ENCODE measurements around the gene GEMIN4.

The GEMIN4 gene

DNA sequence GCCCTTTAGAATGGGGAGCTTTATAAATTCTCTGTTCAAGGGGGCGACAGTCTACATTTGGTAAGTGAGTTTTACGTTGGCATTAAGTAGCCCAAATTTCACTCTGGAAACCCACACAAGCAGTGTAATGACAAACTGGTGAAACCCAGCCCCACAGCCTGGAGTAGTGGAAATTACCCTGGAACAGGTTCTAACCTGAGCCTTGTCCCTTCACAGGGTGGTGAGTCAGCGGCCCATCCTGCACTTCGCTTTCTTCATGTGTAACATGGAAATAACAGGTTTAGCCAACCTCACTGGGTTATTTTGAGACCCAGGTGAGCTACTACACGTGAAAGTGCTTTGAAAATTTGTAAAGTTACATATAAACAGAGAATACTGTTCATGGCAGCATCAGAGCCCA is 23.2 kb downstream of the GEMIN4 start:
- Histone ChIP-seq H3K18ac (ENCODE audit: low read length) (no peak overlapping the region), H3K23ac (ENCODE audit: low read depth, low read length, poor library complexity) (no peak overlapping the region), H3K79me1 (ENCODE audit: low read depth, low read length) (peaks cover 2% of the 10 kb centered on the region), H3K4me2 (ENCODE audit: insufficient read depth, low read length, poor library complexity, severe bottlenecking) (no peak overlapping the region), H2AFZ (ENCODE audit: low read length) (no peak overlapping the region), H2AK5ac (ENCODE audit: low read depth, low read length) (no peak overlapping the region), H3K36me3 (replicated peaks in 1 of 2; ENCODE audit: control insufficient read depth in 2 of 2, insufficient read depth in 2 of 2, low read length in 2 of 2) (peaks cover 4 to 15% of the 10 kb centered on the region in 2 donors), H3K27ac (replicated peaks; ENCODE audit: low read length) (no peak overlapping the region), H3K4ac (ENCODE audit: low read length) (no peak overlapping the region), H4K8ac (ENCODE audit: low read depth, low read length) (no peak overlapping the region), H3K9me3 (replicated peaks in 1 of 2; ENCODE audit: control insufficient read depth in 2 of 2, insufficient read depth in 1 of 2, low read depth in 1 of 2, low read length in 2 of 2) (no peaks in the 10 kb centered on the region), H2BK12ac (ENCODE audit: low read length) (no peak overlapping the region), H3K4me1 (ENCODE audit: control insufficient read depth in 2 of 2, insufficient read depth in 1 of 2, low read depth in 1 of 2, low read length in 2 of 2) (peaks cover 6 to 13% of the 10 kb centered on the region in 2 donors), H2BK120ac (ENCODE audit: low read depth, low read length) (no peak overlapping the region), H3K27me3 (ENCODE audit: control insufficient read depth in 3 of 3, insufficient read depth in 3 of 3, low read depth in 1 of 3, low read length in 3 of 3) (no peaks in the 10 kb centered on the region), H3K9ac (ENCODE audit: low read depth, low read length, poor library complexity) (no peak overlapping the region), H2BK15ac (ENCODE audit: low read length) (no peak overlapping the region), H3K4me3 (ENCODE audit: low read length in 2 of 2) (no peak overlapping the region), H3K14ac (ENCODE audit: low read length) (no peak overlapping the region), H4K91ac (ENCODE audit: low read depth, low read length, poor library complexity) (no peak overlapping the region), H2BK5ac (ENCODE audit: low read length) (no peak overlapping the region)
- no CpG with 5 or more reads among the region's 5 CpGs for WGBS, 2 donors (ENCODE audit: extremely low coverage in 2 of 2, insufficient read length in 2 of 2, insufficient replicate concordance in 1 of 2)
- DNase-seq (ENCODE audit: low spot score) = no peak

GRCh38 chr17:726271-726919 is 25.7 kb downstream of the GEMIN4 start:
- Histone ChIP-seq H3K27me3 (ENCODE audit: control insufficient read depth in 3 of 3, insufficient read depth in 3 of 3, low read depth in 1 of 3, low read length in 3 of 3) (no peaks in the 10 kb centered on the region), H3K9ac (ENCODE audit: low read depth, low read length, poor library complexity) (no peak overlapping the region), H2BK5ac (ENCODE audit: low read length) (no peak overlapping the region), H3K4me1 (ENCODE audit: control insufficient read depth in 2 of 2, insufficient read depth in 1 of 2, low read depth in 1 of 2, low read length in 2 of 2) (peaks cover 0 to 7% of the 10 kb centered on the region in 2 donors), H2BK15ac (ENCODE audit: low read length) (no peak overlapping the region), H4K91ac (ENCODE audit: low read depth, low read length, poor library complexity) (no peak overlapping the region), H3K14ac (ENCODE audit: low read length) (no peak overlapping the region), H3K18ac (ENCODE audit: low read length) (no peak overlapping the region), H2AFZ (ENCODE audit: low read length) (no peak overlapping the region), H3K23ac (ENCODE audit: low read depth, low read length, poor library complexity) (no peak overlapping the region), H2BK12ac (ENCODE audit: low read length) (no peak overlapping the region), H2AK5ac (ENCODE audit: low read depth, low read length) (no peak overlapping the region), H3K9me3 (replicated peaks in 1 of 2; ENCODE audit: control insufficient read depth in 2 of 2, insufficient read depth in 1 of 2, low read depth in 1 of 2, low read length in 2 of 2) (no peaks in the 10 kb centered on the region), H3K79me1 (ENCODE audit: low read depth, low read length) (peaks cover 2% of the 10 kb centered on the region), H3K36me3 (replicated peaks in 1 of 2; ENCODE audit: control insufficient read depth in 2 of 2, insufficient read depth in 2 of 2, low read length in 2 of 2) (peaks cover 2 to 10% of the 10 kb centered on the region in 2 donors), H3K4me2 (ENCODE audit: insufficient read depth, low read length, poor library complexity, severe bottlenecking) (no peak overlapping the region), H3K4me3 (ENCODE audit: low read length in 2 of 2) (no peak overlapping the region), H4K8ac (ENCODE audit: low read depth, low read length) (no peak overlapping the region), H3K27ac (replicated peaks; ENCODE audit: low read length) (no peak overlapping the region), H3K4ac (ENCODE audit: low read length) (no peak overlapping the region), H2BK120ac (ENCODE audit: low read depth, low read length) (no peak overlapping the region)
- WGBS, 2 donors (ENCODE audit: extremely low coverage in 2 of 2, insufficient read length in 2 of 2, insufficient replicate concordance in 1 of 2) = no CpG with 5 or more reads among the region's 20 CpGs
- DNase-seq (ENCODE audit: low spot score) = no peak

GRCh38 chr17:725746-726145 is 26.3 kb downstream of the GEMIN4 start:
- Histone ChIP-seq H3K4me1 (ENCODE audit: control insufficient read depth in 2 of 2, insufficient read depth in 1 of 2, low read depth in 1 of 2, low read length in 2 of 2) (peaks cover 0 to 7% of the 10 kb centered on the region in 2 donors), H2AFZ (ENCODE audit: low read length) (no peak overlapping the region), H4K91ac (ENCODE audit: low read depth, low read length, poor library complexity) (no peak overlapping the region), H3K36me3 (replicated peaks in 1 of 2; ENCODE audit: control insufficient read depth in 2 of 2, insufficient read depth in 2 of 2, low read length in 2 of 2) (peaks cover 2 to 10% of the 10 kb centered on the region in 2 donors), H3K4me2 (ENCODE audit: insufficient read depth, low read length, poor library complexity, severe bottlenecking) (no peak overlapping the region), H2AK5ac (ENCODE audit: low read depth, low read length) (no peak overlapping the region), H4K8ac (ENCODE audit: low read depth, low read length) (no peak overlapping the region), H3K27me3 (ENCODE audit: control insufficient read depth in 3 of 3, insufficient read depth in 3 of 3, low read depth in 1 of 3, low read length in 3 of 3) (no peaks in the 10 kb centered on the region), H3K18ac (ENCODE audit: low read length) (no peak overlapping the region), H3K23ac (ENCODE audit: low read depth, low read length, poor library complexity) (no peak overlapping the region), H3K4me3 (ENCODE audit: low read length in 2 of 2) (no peak overlapping the region), H2BK5ac (ENCODE audit: low read length) (no peak overlapping the region), H3K27ac (replicated peaks; ENCODE audit: low read length) (no peak overlapping the region), H3K4ac (ENCODE audit: low read length) (no peak overlapping the region), H2BK15ac (ENCODE audit: low read length) (no peak overlapping the region), H3K9me3 (replicated peaks in 1 of 2; ENCODE audit: control insufficient read depth in 2 of 2, insufficient read depth in 1 of 2, low read depth in 1 of 2, low read length in 2 of 2) (no peaks in the 10 kb centered on the region), H3K9ac (ENCODE audit: low read depth, low read length, poor library complexity) (no peak overlapping the region), H3K79me1 (ENCODE audit: low read depth, low read length) (peaks cover 2% of the 10 kb centered on the region), H3K14ac (ENCODE audit: low read length) (no peak overlapping the region), H2BK12ac (ENCODE audit: low read length) (no peak overlapping the region), H2BK120ac (ENCODE audit: low read depth, low read length) (no peak overlapping the region)
- DNase-seq (ENCODE audit: low spot score) = no peak
- no CpG with 5 or more reads among the region's 12 CpGs for WGBS, 2 donors (ENCODE audit: extremely low coverage in 2 of 2, insufficient read length in 2 of 2, insufficient replicate concordance in 1 of 2)

GRCh38 chr17:725084-725483 is 27.0 kb downstream of the GEMIN4 start:
- Histone ChIP-seq H3K27ac (replicated peaks; ENCODE audit: low read length) (no peak overlapping the region), H2AK5ac (ENCODE audit: low read depth, low read length) (no peak overlapping the region), H2BK15ac (ENCODE audit: low read length) (no peak overlapping the region), H3K4me3 (ENCODE audit: low read length in 2 of 2) (no peak overlapping the region), H4K91ac (ENCODE audit: low read depth, low read length, poor library complexity) (no peak overlapping the region), H3K9ac (ENCODE audit: low read depth, low read length, poor library complexity) (no peak overlapping the region), H2BK5ac (ENCODE audit: low read length) (no peak overlapping the region), H3K23ac (ENCODE audit: low read depth, low read length, poor library complexity) (no peak overlapping the region), H2BK120ac (ENCODE audit: low read depth, low read length) (no peak overlapping the region), H3K14ac (ENCODE audit: low read length) (no peak overlapping the region), H2AFZ (ENCODE audit: low read length) (no peak overlapping the region), H4K8ac (ENCODE audit: low read depth, low read length) (no peak overlapping the region), H3K4me2 (ENCODE audit: insufficient read depth, low read length, poor library complexity, severe bottlenecking) (no peak overlapping the region), H3K18ac (ENCODE audit: low read length) (no peak overlapping the region), H3K36me3 (replicated peaks in 1 of 2; ENCODE audit: control insufficient read depth in 2 of 2, insufficient read depth in 2 of 2, low read length in 2 of 2) (peaks cover 3 to 10% of the 10 kb centered on the region in 2 donors), H2BK12ac (ENCODE audit: low read length) (no peak overlapping the region), H3K27me3 (ENCODE audit: control insufficient read depth in 3 of 3, insufficient read depth in 3 of 3, low read depth in 1 of 3, low read length in 3 of 3) (no peaks in the 10 kb centered on the region), H3K9me3 (replicated peaks in 1 of 2; ENCODE audit: control insufficient read depth in 2 of 2, insufficient read depth in 1 of 2, low read depth in 1 of 2, low read length in 2 of 2) (no peaks in the 10 kb centered on the region), H3K4ac (ENCODE audit: low read length) (no peak overlapping the region), H3K4me1 (ENCODE audit: control insufficient read depth in 2 of 2, insufficient read depth in 1 of 2, low read depth in 1 of 2, low read length in 2 of 2) (peaks cover 0 to 7% of the 10 kb centered on the region in 2 donors), H3K79me1 (ENCODE audit: low read depth, low read length) (peaks cover 2% of the 10 kb centered on the region)
- DNase-seq (ENCODE audit: low spot score) = no peak
- no CpG with 5 or more reads among the region's 14 CpGs for WGBS, 2 donors (ENCODE audit: extremely low coverage in 2 of 2, insufficient read length in 2 of 2, insufficient replicate concordance in 1 of 2)

All from neuronal stem cell (in vitro differentiated cells).